AG04449 (cell line): ENCODE data around the gene DNAJB6.

ENCODE experiments used
- CTCF ChIA-PET: fragments of 350-600 bp; formaldehyde crosslinking; extraction: SDS; loops from one replicate; lab custom pipeline; 2021; ENCODE audit warnings: antibody characterized with exemption; lab: Yijun Ruan, JAX
- POLR2A ChIA-PET: fragments of 400-600, 350-600 bp; formaldehyde crosslinking; extraction: SDS; loops from one replicate; lab custom pipeline; 2020; ENCODE audit warnings: antibody characterized with exemption, inconsistent platforms; lab: Yijun Ruan, JAX
- DNase-seq: peaks from one replicate; pipeline ENCODE4 v3.0.0-alpha.2; 2010; ENCODE audit warnings: low read depth, low spot score
- H3K4me3 ChIP-seq: 2 replicates; pipeline ENCODE4 v1.5.1; 2011; ENCODE audit warnings: low read depth, mild to moderate bottlenecking, control low read depth, low read length
- TF ChIP-seq, protein P1 (sequence below): IDR thresholded peaks from one replicate; pipeline ENCODE4 v1.5.1; 2011; ENCODE audit warnings: mild to moderate bottlenecking, moderate library complexity, low read length, control low read depth, inconsistent platforms; ENCODE audit not compliant: insufficient read depth; ENCODE audit errors: missing control alignments

DNAJB6 gene

GRCh38 chr7:157377436-157378124, 40.8 kb downstream of the DNAJB6 start:
- CTCF ChIA-PET = interaction anchor here (1.7 to 3.0 kb wide), 3 partner anchors 9 to 20 kb away, joined by 7 to 20 read pairs (median 18); no protein-coding TSS in a partner anchor
- H3K4me3 ChIP-seq = no peak overlapping the region
- POLR2A ChIA-PET = no interaction called here
- DNase-seq = no peak
- TF ChIP-seq, protein P1, sequence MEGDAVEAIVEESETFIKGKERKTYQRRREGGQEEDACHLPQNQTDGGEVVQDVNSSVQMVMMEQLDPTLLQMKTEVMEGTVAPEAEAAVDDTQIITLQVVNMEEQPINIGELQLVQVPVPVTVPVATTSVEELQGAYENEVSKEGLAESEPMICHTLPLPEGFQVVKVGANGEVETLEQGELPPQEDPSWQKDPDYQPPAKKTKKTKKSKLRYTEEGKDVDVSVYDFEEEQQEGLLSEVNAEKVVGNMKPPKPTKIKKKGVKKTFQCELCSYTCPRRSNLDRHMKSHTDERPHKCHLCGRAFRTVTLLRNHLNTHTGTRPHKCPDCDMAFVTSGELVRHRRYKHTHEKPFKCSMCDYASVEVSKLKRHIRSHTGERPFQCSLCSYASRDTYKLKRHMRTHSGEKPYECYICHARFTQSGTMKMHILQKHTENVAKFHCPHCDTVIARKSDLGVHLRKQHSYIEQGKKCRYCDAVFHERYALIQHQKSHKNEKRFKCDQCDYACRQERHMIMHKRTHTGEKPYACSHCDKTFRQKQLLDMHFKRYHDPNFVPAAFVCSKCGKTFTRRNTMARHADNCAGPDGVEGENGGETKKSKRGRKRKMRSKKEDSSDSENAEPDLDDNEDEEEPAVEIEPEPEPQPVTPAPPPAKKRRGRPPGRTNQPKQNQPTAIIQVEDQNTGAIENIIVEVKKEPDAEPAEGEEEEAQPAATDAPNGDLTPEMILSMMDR = no peak

DNA sequence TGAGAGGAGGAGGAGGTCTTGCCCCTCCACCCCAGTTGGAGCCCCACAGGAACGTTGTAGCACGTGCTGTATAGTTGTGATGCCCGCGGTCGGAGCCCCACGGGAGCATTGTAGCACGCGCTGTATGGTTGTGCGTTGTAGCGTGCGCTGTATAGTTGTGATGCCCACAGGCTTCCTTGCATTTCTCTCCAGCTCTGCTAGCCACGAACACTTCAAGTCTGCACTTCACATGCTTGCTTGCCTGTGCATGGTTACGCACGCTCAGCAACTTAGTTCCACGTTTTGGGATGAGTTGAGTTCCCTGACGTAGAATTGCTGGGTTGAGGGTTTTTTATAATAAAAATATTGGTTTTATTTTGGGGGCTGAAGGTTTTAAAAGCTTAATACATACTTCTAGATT, 41.6 kb downstream of the DNAJB6 start:
- no peak for DNase-seq
- CTCF ChIA-PET = interaction anchor here (0.6 to 1.7 kb wide), 6 partner anchors 9 to 427 kb away, joined by 3 to 18 read pairs (median 5); no protein-coding TSS in a partner anchor
- POLR2A ChIA-PET = no interaction called here
- TF ChIP-seq, protein P1 = no peak
- H3K4me3 ChIP-seq = no peak overlapping the region

GRCh38 chr7:157379493-157379892, 42.7 kb downstream of the DNAJB6 start:
- no peak for DNase-seq
- ChIA-PET CTCF (interaction anchor here (0.8 to 1.7 kb wide), 3 partner anchors 8 to 11 kb away, joined by 3 to 18 read pairs (median 12); no protein-coding TSS in a partner anchor), POLR2A (no interaction called here)
- TF ChIP-seq, protein P1 = no peak
- H3K4me3 ChIP-seq = no peak overlapping the region

DNA sequence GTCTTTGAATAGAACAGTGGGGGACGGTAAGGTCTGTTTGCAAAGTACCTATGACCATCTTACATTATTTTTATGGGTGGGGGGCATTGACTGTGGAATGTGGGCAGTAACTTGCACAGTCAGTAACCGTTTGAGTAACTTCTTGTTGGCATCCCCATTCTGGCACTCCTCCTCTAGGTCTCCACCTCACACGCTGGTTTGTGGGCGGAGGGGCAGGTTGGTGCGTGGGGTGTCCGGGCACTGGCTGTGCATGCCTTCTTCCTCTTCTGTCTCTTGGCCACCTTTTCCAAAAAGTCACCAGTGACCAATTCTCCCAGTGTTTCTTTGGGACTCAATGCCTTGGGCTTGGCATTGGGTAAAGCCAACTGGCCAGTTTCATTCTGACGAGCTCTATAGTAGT, 43.6 kb downstream of the DNAJB6 start:
- TF ChIP-seq, protein P1 = no peak
- CTCF ChIA-PET = interaction anchor here (1.0 to 1.8 kb wide), 3 partner anchors 8 to 17 kb away, joined by 4 to 12 read pairs (median 4); no protein-coding TSS in a partner anchor
- H3K4me3 ChIP-seq = no peak overlapping the region
- POLR2A ChIA-PET = no interaction called here
- no peak for DNase-seq

- no peak overlapping the region for H3K4me3 ChIP-seq
- DNase-seq = no peak
- ChIA-PET POLR2A (no interaction called here), CTCF (interaction anchor here (1.1 to 3.5 kb wide), 5 partner anchors 9 to 14 kb away, joined by 4 to 21 read pairs (median 5); no protein-coding TSS in a partner anchor)
- TF ChIP-seq, protein P1 = no peak
These were observed 47.1 kb downstream of the DNAJB6 start for GRCh38 chr7:157383868-157384267.

- POLR2A ChIA-PET = no interaction called here
- TF ChIP-seq, protein P1 = no peak
These were observed 47.5 kb downstream of the DNAJB6 start for GRCh38 chr7:157384301-157384700.

More at GRCh38 chr7:157384301-157384700, 47.5 kb downstream of the DNAJB6 start:
- no peak for DNase-seq
- CTCF ChIA-PET = interaction anchor here (1.1 to 3.5 kb wide), 5 partner anchors 8 to 13 kb away, joined by 4 to 21 read pairs (median 5); no protein-coding TSS in a partner anchor
- H3K4me3 ChIP-seq = no peak overlapping the region
